B cell (primary cell): ENCODE measurements around the gene TEX35.

Experiments
- EZH2 ChIP-seq: IDR thresholded peaks from 2 replicates; pipeline ENCODE4 v1.6.1; 2012; ENCODE audit warnings: borderline replicate concordance, low read depth, mild to moderate bottlenecking, moderate library complexity, low read length; ENCODE audit not compliant: insufficient read depth, poor library complexity, severe bottlenecking
- TF ChIP-seq, protein P1 (sequence below): fragments of 200-600 bp; IDR thresholded peaks from one replicate; pipeline ENCODE4 v1.8.0; 2022; ENCODE audit warnings: antibody characterized with exemption, mild to moderate bottlenecking

DNA sequence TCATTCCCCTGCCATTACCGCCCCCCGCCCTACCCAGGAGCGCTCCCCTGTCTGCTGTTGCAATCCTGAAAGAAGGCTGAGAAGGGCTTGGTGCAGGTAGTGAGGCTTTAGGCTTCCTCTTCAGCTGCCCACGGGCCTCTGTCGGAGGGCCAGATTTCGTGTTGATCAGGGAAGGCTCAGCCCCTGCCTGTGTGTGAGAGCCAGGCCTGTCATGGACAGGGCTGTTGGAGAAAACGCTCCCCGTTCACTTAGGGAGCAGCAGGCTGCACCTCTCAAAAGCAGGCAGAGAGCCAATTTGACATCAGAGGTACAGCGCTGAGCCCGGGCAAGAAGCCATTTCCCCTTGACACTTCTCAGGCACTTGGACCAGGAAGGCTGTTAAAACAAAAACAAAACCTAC is 19.0 kb downstream of the TEX35 start:
- TF ChIP-seq, protein P1, sequence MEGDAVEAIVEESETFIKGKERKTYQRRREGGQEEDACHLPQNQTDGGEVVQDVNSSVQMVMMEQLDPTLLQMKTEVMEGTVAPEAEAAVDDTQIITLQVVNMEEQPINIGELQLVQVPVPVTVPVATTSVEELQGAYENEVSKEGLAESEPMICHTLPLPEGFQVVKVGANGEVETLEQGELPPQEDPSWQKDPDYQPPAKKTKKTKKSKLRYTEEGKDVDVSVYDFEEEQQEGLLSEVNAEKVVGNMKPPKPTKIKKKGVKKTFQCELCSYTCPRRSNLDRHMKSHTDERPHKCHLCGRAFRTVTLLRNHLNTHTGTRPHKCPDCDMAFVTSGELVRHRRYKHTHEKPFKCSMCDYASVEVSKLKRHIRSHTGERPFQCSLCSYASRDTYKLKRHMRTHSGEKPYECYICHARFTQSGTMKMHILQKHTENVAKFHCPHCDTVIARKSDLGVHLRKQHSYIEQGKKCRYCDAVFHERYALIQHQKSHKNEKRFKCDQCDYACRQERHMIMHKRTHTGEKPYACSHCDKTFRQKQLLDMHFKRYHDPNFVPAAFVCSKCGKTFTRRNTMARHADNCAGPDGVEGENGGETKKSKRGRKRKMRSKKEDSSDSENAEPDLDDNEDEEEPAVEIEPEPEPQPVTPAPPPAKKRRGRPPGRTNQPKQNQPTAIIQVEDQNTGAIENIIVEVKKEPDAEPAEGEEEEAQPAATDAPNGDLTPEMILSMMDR = no peak
- no peak for TF ChIP-seq EZH2
